ENCODE results near the gene MDP1.

The MDP1 gene

GRCh38 chr14:24215495-24216344, at the start of gene MDP1:
Gene MDP1 (minus strand): TSS chr14:24216066. CDS start chr14:24215955, 111 bp downstream.
- DNase-seq (ENCODE audit: low read depth in 4 of 4, low spot score in 1 of 4): peak; percentile 52 to 77 (median 66)

GRCh38 chr14:24264298-24264697, 48.4 kb upstream of the MDP1 start:
- DNase-seq (ENCODE audit: low read depth in 4 of 4, low spot score in 1 of 4): no peak

DNA sequence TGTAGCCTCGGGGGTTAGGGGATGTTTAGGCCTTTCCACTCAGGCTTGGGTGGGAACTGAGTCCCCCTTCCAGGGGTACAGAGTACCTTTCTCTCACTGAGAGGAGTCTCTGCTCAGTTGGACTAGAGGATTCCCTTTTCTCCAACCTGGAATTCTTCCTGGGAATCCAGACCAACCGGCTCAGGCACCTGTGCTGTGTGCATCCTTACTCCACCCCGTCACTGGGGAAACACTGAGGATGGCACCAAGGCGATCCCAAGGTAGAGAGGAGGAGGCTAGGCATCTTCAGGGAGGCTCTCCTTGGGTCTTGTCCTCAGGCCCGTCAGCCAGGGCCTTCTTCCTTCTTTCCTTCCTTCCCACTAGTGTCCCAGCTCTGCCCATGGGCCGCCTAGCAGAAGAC, 48.0 kb upstream of the MDP1 start:
- no peak for DNase-seq (ENCODE audit: low read depth in 4 of 4, low spot score in 1 of 4)

GRCh38 chr14:24262821-24263733, 47.2 kb upstream of the MDP1 start, which contains the start of gene TGM1:
Gene TGM1 (minus strand): TSS chr14:24263177. CDS start chr14:24262352, 825 bp downstream.
- DNase-seq (ENCODE audit: low read depth in 4 of 4, low spot score in 1 of 4): no peak

- no peak for DNase-seq (ENCODE audit: low read depth in 4 of 4, low spot score in 1 of 4)
Measured at GRCh38 chr14:24261969-24262327, 46.1 kb upstream of the MDP1 start.

DNA sequence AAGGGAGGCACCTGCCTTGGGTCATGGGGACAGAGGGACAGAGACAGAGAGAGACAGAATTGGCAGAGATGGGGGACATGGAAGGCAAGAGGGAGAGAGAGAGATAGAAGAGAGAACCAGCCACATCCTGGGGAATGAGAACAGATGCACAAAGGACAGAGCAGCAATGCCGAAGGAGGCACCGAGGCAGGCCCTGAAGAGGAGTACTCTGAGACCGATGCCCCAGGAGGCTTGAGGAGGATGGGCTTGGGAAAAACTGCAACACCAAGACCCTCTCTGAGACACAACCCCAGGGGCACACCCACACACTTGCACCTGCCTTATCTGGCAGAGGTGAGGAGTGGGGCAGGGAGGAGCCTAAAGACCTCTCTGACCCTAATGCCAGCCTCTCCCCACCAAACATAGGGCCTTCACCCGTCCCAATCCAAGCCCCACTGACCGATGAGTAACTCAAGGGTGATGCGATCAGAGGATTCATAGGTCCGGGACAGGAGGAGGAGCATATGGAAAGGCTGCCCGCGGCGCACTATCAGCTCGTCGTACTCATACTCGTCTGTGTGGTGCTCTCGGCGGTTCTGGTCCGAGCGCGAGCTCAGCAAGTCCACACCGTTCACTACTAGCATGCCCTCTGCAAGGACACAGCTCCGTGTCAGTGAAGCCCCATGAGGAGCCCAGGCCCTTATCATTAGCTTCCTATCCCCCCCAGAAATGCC, 45.5 kb upstream of the MDP1 start:
- DNase-seq (ENCODE audit: low read depth in 4 of 4, low spot score in 1 of 4): no peak

DNA sequence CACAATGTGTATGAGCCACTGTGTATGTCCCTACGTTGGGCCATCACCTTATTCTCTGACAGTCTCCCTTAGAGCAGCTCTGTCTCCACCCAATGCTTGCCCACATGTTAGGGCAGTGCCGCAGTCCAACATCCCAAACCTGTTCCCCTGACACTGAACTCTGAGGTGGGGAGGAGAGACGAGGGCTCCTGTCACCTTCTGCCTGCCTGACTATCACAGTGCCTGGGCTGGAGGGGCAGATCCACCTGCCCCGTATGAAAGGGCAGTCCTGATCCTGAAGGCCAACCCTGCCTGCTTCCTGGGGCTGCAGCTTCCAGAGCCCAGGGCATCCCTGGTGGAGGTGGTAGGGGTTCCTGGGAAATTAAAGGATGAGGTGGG, 44.9 kb upstream of the MDP1 start:
- no peak for DNase-seq (ENCODE audit: low read depth in 4 of 4, low spot score in 1 of 4)

- DNase-seq (ENCODE audit: low read depth in 4 of 4, low spot score in 1 of 4): no peak
Measured at GRCh38 chr14:24260026-24260779, 44.3 kb upstream of the MDP1 start.

DNA sequence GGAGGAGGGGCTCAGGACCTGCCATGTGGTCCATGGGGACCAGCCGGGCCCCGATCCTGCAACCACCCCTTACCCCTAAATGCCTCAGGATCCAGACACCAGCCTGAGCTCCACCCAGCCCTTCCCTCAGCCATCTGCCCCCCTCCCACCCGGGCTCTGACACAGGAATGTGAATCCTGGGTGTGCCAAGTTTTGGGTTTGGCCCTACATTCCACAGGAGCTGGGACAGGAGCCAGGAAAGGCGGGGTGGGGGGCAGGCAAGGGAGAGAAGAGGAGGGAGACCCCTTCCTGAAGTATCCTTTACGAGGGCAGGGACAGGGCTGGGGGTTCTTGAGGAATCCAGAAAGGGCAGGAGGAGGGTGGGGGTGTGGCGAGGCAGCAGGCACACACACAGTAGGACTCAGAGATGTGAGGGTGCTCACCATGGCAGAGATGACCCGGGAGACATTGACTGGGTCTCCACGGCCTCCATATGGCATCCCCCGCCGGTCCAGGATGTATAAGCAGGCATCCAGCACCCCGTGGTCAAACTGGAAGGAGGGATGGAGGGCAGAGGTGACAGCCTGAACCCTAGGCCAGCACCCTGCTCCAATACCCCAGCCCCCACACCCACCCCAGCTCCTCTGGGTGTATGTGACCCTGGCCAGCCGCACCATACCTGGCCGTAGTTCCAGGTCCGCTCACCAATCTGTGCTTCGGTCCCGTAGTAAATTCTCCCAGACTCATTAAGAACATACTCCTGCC, 43.6 kb upstream of the MDP1 start:
- no peak for DNase-seq (ENCODE audit: low read depth in 4 of 4, low spot score in 1 of 4)

DNA sequence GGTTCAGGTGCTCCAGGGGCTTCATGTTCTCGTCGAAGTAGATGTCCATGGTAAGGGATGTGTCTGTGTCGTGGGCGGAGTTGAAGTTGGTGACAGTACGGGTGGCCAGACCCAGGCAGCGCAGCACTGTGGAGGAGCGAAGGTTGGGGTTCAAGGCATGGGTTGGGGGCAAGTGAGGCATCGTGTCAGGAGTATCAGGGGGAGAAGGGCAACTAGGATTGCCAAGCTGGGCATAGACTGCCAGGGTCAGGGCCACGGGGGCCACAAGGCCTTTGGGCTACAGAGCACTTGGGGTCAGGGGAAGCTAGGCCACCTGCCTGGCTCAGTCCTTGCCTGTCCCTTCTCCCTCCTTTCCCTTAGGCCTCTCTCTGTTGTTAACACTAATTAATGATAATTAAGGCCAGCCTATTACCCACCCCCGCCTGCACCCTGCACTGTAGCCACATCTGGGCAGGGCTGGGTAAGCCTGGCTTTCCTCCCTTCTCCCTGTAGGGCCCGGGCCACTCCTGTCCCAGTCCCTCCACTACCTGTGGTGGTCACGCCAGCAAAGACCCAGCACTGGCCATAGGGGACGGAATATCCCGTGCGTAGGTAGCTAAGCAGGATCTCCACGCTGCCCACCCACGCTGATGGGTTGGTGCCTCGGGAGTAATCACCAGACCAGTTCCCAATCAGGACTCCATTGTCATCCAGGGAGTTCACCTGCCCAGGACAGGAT, 42.8 kb upstream of the MDP1 start:
- no peak for DNase-seq (ENCODE audit: low read depth in 4 of 4, low spot score in 1 of 4)

GRCh38 chr14:24258119-24258518, 42.3 kb upstream of the MDP1 start:
- DNase-seq (ENCODE audit: low read depth in 4 of 4, low spot score in 1 of 4): no peak

- no peak for DNase-seq (ENCODE audit: low read depth in 4 of 4, low spot score in 1 of 4)
Measured at GRCh38 chr14:24256960-24257359, 41.1 kb upstream of the MDP1 start.

- no peak for DNase-seq (ENCODE audit: low read depth in 4 of 4, low spot score in 1 of 4)
Measured at GRCh38 chr14:24255931-24256711, 40.3 kb upstream of the MDP1 start.

DNA sequence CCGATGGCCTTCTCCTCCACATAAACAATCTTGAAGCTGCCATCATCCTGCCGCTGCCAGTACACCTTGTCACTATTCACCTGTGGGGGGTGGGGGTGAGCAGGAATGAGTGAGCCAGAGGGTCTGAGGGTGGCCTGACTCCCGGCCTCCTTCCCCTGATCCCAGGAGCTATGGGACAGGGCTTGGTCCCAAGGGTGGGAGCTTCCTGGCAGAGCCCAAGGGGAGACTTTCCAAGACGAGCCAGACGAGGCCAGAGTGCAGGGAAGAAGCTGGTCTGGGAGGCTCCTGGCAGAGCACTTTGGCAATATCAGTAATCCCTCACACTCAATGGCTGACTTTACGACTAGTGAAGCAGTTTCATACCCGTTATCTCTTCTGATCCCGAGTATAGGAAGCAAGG, 39.6 kb upstream of the MDP1 start:
- DNase-seq (ENCODE audit: low read depth in 4 of 4, low spot score in 1 of 4): no peak

- DNase-seq (ENCODE audit: low read depth in 4 of 4, low spot score in 1 of 4): no peak
Measured at GRCh38 chr14:24254630-24255392, 38.9 kb upstream of the MDP1 start.

GRCh38 chr14:24253936-24254335, 38.1 kb upstream of the MDP1 start:
- no peak for DNase-seq (ENCODE audit: low read depth in 4 of 4, low spot score in 1 of 4)

GRCh38 chr14:24252289-24253124, 36.6 kb upstream of the MDP1 start:
- DNase-seq (ENCODE audit: low read depth in 4 of 4, low spot score in 1 of 4): no peak

Data from stimulated activated CD4-positive, alpha-beta T cell treated with anti-CD3 and anti-CD28 coated beads, Interleukin-1b, Interleukin-23, amount 100 ng/mL, for 24 hours (primary cell).